A673 (cell line): ENCODE data around the gene GPR17. TPM values are rescaled to one million over a fixed set of nuclear protein-coding genes. Genes with fewer than 3 reads are reported as not detected.

Experiments used
- BruUV-seq: library from RNA; stranded (reverse); fragments of 400-500 nt; replicated peaks from 2 replicates; lab custom pipeline; 2021; lab: Mats Ljungman, UMichigan
- CTCF ChIA-PET: fragments of 300-600 bp; sonication (Branson Sonifier 250); formaldehyde crosslinking; loops from one replicate; lab custom pipeline; 2022; ENCODE audit warnings: antibody characterized with exemption; lab: Charles Lee
- POLR2A ChIA-PET: fragments of 300-600 bp; sonication (Branson Sonifier 250); formaldehyde crosslinking; loops from one replicate; lab custom pipeline; 2022; ENCODE audit warnings: antibody characterized with exemption; ENCODE audit not compliant: low non-redundant PET; lab: Charles Lee
- DNase-seq: peaks from one replicate; pipeline ENCODE4 v3.0.0-alpha.2; 2015; ENCODE audit warnings: low spot score
- H3K27ac ChIP-seq: fragments of 200-600 bp; sonication (generic); 2 replicates; pipeline ENCODE4 v1.5.1; 2016; ENCODE audit warnings: mixed run types, low read depth, mild to moderate bottlenecking, mixed read lengths, antibody characterized with exemption, low read length; ENCODE audit not compliant: poor library complexity, severe bottlenecking
- H3K27me3 ChIP-seq: fragments of 200-600 bp; sonication (generic); replicated peaks from 2 replicates; pipeline ENCODE4 v1.6.1; 2017; ENCODE audit warnings: mixed run types, low read depth, mild to moderate bottlenecking, mixed read lengths, antibody characterized with exemption, low read length; ENCODE audit not compliant: insufficient read depth, poor library complexity
- H3K36me3 ChIP-seq: fragments of 200-600 bp; sonication (generic); 2 replicates; pipeline ENCODE4 v1.6.1; 2016; ENCODE audit warnings: mixed run types, mild to moderate bottlenecking, mixed read lengths, antibody characterized with exemption, low read length; ENCODE audit not compliant: insufficient read depth, poor library complexity, severe bottlenecking
- H3K4me1 ChIP-seq: fragments of 200-600 bp; sonication (generic); 2 replicates; pipeline ENCODE4 v1.6.1; 2017; ENCODE audit warnings: mixed run types, mild to moderate bottlenecking, mixed read lengths, antibody characterized with exemption, low read length; ENCODE audit not compliant: insufficient read depth, poor library complexity, severe bottlenecking
- H3K4me3 ChIP-seq: fragments of 200-600 bp; sonication (generic); 2 replicates; pipeline ENCODE4 v1.5.1; 2016; ENCODE audit warnings: low read depth, mixed run types, mild to moderate bottlenecking, mixed read lengths, low read length; ENCODE audit not compliant: poor library complexity, severe bottlenecking
- H3K9me3 ChIP-seq: fragments of 200-600 bp; sonication (generic); 2 replicates; pipeline ENCODE4 v1.6.1; 2016; ENCODE audit warnings: mixed run types, low read depth, mild to moderate bottlenecking, mixed read lengths, antibody characterized with exemption, low read length; ENCODE audit not compliant: poor library complexity, severe bottlenecking
- CTCF ChIP-seq: fragments of 300-800, 200-600 bp; sonication (generic); conservative IDR thresholded peaks from 2 replicates; pipeline ENCODE4 v1.5.1; 2017; ENCODE audit warnings: low read depth, mild to moderate bottlenecking, antibody characterized with exemption, low read length, moderate library complexity, mixed read lengths
- EZH2 ChIP-seq: fragments of 200-600 bp; sonication (generic); IDR thresholded peaks from 2 replicates; pipeline ENCODE4 v1.6.1; 2017; ENCODE audit warnings: borderline replicate concordance, low read depth, mild to moderate bottlenecking, mixed read lengths, antibody characterized with exemption, low read length; ENCODE audit not compliant: poor library complexity, severe bottlenecking
- intact Hi-C: fragments of 100-400 bp; cut with micrococcal nuclease; formaldehyde crosslinking; loops from one replicate; pipeline ENCODE4 v1.10.0; 2022; ENCODE audit not compliant: unreplicated experiment
- total RNA-seq: library from RNA; stranded (reverse); gene quantifications from 2 replicates; pipeline ENCODE4 v1.2.3, GENCODE V29; 2021

GPR17 gene
- total RNA-seq, 1 experiment from 2014 or later: 0.45 TPM

GRCh38 chr2:127662937-127663565 is 17.1 kb downstream of the GPR17 start:
- no peaks in the 10 kb centered on the region for H3K36me3 ChIP-seq
- POLR2A ChIA-PET: no interaction called here
- H3K4me3 ChIP-seq: no peak overlapping the region
- intact Hi-C loops: no loop called here
- H3K4me1 ChIP-seq: no peaks in the 10 kb centered on the region
- CTCF ChIA-PET: no interaction called here
- H3K27me3 ChIP-seq: peaks cover 12% of the 10 kb centered on the region
- no peak for DNase-seq
- TF ChIP-seq CTCF: no peak
- TF ChIP-seq EZH2: no peak
- no peak overlapping the region for H3K27ac ChIP-seq
- no peaks in the 10 kb centered on the region for H3K9me3 ChIP-seq
- BruUV-seq: no TSS peak

- Histone ChIP-seq H3K4me3 (no peak overlapping the region), H3K27ac (no peak overlapping the region), H3K9me3 (no peaks in the 10 kb centered on the region), H3K4me1 (no peaks in the 10 kb centered on the region), H3K36me3 (no peaks in the 10 kb centered on the region), H3K27me3 (peaks cover 12% of the 10 kb centered on the region)
- CTCF ChIA-PET: no interaction called here
- intact Hi-C loops: no loop called here
- no peak for TF ChIP-seq CTCF
- no peak for TF ChIP-seq EZH2
- no peak for DNase-seq
- POLR2A ChIA-PET: no interaction called here
- BruUV-seq: no TSS peak
These were observed 17.7 kb downstream of the GPR17 start for GRCh38 chr2:127663566-127664064.

GRCh38 chr2:127664065-127664894 is 18.3 kb downstream of the GPR17 start:
- H3K4me3 ChIP-seq: no peak overlapping the region
- H3K27me3 ChIP-seq: peaks cover 12% of the 10 kb centered on the region
- no peaks in the 10 kb centered on the region for H3K9me3 ChIP-seq
- H3K36me3 ChIP-seq: no peaks in the 10 kb centered on the region
- intact Hi-C loops: no loop called here
- H3K27ac ChIP-seq: no peak overlapping the region
- DNase-seq: no peak
- CTCF ChIA-PET: no interaction called here
- no peaks in the 10 kb centered on the region for H3K4me1 ChIP-seq
- TF ChIP-seq EZH2: no peak
- no peak for TF ChIP-seq CTCF
- BruUV-seq: no TSS peak
- POLR2A ChIA-PET: no interaction called here
